HG03565 (cell line): ENCODE measurements around the gene HTR3E.
"Not testable (repeated sequence)": the region's sequence is repeated elsewhere in the genome, so short reads cannot be mapped to it uniquely, and the experiment has no call there.

ENCODE experiments used
- ATAC-seq: cut with Tn5 transposase; IDR thresholded peaks from one replicate; pipeline ENCODE4 v1.9.1; 2021; ENCODE audit warnings: mild to moderate bottlenecking, moderate library complexity; ENCODE audit not compliant: unreplicated experiment

Gene HTR3E

DNA sequence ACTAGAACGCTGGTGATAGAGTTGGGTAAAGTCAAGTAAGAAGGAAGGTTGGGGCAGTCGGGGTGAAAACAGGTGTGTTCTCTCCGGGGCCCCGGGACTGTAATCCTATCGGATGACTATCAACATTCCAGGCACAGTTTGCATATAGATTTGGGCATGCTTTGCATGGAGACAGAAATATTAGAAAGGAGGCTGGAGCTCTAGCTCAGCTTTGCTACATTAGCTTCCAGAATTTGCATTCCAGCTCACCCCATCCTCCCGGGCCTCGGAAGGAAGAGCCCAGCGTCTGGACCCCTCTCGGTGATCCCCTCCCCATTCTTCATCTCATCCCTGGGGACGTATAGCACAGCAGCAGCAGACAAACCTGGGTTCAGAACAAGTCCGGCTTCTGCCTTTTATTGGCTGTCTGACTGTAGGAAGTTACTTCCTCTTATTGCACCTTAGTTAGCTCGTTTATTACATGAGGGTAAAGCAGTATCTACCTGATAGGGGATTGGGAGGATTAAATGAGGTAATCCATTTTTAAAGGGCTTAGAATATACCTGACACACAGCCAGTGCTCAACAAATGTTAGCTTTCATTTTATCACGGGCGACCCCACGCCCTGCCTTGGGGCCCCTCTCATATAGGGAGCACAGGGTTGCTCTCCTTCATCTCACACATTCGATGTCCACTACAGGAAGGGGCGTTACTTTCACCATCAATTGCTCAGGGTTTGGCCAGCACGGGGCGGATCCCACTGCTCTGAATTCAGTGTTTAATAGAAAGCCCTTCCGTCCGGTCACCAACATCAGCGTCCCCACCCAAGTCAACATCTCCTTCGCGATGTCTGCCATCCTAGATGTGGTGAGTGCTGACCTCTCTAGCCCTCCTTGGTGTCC is 3.2 kb downstream of the HTR3E start:
- ATAC-seq, result no peak

DNA sequence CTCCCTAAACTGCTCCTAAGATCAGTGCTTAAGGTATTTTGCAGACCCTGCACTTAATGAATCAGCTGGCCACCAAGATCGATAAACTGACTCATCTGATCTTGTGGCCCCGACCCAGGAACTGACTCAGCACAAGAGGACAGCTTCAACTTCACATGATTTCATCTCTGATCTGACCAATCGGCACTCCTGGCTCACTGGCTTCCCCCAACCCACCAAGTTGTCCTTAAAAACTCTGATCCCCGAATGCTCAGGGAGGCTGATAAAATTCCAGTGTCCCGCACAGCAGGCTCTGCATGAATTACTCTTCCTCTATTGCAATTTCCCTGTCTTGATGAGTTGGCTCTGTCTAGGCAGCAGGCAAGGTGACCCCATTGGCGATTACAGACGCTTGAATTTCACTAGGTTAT is 13.5 kb downstream of the HTR3E start:
- ATAC-seq, result no peak

- ATAC-seq, result no peak
Measured at GRCh38 chr3:184116017-184116416, 19.2 kb downstream of the HTR3E start.

DNA sequence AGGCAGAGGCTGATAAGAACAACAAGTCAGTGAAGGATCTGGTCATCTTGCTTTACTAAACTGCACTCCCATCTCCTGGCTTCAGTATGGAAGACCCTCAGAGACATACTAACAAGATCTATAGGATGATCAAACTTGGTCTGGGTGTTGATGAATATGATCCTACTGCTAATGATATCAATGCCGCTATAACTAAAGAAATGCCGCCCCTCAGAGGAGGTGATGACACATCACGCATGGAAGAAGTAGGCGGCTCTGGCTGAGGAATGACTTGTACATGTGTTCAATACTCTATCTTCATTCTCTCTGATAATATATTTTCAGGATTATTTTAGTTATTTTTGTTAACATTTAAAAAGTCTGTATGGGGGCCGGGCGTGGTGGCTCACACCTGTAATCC is 20.8 kb downstream of the HTR3E start:
- ATAC-seq, result no peak

DNA sequence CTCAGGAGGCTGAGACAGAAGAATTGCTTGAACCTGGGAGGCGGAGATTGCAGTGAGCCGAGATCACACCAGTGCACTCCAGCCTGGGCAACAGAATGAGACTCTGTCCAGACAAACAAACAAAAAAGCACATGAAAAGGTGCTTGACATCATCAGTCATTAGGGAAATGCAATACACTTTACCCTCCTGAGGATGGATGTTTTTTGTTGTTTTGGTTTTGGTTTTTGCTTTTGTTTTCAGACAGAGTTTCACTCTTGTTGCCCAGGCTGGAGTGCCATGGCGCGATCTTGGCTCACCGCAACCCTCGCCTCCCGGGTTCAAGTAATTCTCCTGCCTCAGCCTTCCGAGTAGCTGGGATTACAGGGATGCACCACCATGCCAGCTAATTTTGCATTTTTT is 24.2 kb downstream of the HTR3E start:
- not testable (repeated sequence) for ATAC-seq

DNA sequence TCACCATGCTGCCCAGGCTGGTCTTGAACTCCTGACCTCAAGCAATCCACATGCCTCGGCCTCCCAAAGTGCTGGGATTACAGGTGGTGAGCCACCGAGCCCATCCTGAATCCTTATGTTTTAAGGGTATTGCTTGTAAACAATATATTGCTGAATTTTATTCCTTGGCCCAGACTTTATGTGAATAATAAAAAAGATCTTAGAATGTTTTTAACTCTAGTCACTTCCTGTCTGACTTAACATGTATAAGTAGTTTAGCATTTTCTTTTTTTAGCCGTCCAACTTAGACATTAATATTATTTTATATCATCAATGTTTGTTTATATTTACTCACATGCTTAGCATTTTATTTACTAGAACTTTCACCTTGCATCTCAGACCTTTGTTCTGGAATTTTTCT is 29.1 kb downstream of the HTR3E start:
- ATAC-seq, result no peak

DNA sequence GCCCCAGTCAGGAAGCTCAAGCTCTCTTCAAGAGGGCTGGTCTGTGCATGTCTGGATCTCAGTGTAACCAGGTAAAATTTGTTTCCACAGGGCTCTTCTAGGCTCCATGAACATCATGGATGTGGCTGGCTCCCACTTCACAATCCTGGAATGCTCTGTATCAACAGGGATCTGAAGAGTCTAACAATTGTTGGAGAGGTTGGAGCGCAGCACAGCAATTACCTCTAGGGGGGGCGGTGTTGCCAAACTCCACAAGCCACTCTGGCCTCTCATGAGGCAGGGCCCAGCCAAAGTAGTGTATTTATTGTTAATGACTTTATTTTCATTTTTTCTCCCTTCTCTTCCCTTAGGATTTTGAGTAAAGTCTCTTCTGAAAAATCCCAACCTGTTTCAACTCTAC is 32.1 kb downstream of the HTR3E start:
- no peak for ATAC-seq

DNA sequence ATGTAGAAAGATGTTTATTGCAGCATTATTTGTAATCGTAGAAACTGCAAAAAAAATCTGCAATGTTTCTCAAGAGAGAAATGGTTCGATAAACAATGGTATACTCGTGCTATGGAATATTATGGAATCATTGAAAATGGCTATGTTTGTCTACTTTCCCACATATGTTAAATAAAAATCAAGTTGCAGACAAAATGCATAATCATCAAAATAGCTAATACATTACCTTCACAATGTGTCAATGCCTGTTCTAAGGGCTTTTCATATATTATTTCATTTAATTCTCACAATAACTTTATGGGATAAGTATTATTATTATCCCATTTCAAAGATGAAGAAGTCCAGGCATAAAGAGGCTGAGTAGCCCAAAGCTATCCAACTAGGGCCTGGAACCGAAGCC is 36.1 kb downstream of the HTR3E start:
- no peak for ATAC-seq

DNA sequence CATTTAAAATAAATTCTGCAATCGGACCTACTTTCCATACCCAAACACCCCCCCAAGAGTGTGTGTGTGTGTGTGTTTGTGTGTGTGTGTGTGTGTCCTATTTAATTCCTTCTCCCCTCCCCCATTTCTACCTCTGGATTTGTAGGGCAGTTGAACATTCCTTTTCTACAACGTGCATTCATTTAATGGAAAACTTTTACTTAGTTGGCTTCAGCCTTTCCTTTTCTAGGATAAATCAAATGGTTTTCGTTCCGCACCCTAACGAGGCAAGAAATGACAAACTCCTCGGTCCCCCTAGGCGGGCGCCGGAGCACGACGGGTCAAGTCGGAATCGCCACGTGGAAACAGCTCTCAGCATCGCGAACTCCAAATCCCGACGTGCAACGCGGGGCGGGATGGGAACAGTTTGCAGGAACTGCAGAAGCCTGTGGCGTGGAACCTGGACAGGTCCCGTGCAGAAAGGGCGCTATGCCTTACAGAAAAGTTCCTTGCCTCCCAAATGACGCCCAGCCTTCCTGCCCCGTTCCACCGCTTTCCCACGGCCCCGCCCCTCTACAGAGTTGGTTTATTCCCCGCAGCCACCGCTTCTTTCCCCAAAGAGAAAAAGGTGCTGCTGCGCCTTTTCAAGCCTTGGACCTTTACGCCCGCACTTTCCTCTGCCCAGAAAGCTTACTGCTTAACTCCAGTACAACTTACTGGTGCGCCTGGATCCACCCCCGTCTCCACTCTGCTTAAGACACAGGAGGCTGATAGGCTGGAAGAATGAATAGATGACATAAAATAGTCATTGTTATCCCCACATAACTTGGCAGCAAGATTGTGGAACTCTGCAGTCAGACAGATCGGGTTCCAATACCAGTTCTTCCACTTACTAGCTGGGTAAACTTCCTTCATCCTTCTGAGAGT is 37.2 kb downstream of the HTR3E start:
- ATAC-seq, result no peak

- no peak for ATAC-seq
Measured at GRCh38 chr3:184134746-184135148, 37.9 kb downstream of the HTR3E start.

- ATAC-seq, result peak; percentile 85
Measured at GRCh38 chr3:184135149-184135910, 38.5 kb downstream of the HTR3E start, which contains the start of gene EIF2B5. EIF2B5 (plus strand) TSS chr3:184135358; CDS start chr3:184135386, 28 bp downstream.

DNA sequence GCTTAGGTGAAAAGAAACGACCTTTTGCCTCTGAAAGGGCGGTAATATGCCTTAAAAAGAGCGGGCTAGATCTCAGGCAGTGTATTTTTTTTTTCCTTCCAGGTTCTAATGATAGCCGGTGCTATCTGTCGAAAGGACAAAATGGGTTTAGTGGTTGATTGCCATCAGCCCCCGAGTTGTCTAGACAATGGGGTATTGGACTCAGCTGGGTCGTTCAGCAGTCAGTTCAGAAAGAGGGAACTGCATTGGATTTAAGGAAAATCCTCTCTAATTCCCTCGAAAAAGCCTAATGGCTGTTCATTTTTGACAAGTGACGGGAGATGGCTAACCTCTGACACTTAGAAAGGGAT is 39.0 kb downstream of the HTR3E start:
- no peak for ATAC-seq

- ATAC-seq, result no peak
Measured at GRCh38 chr3:184140436-184140835, 43.6 kb downstream of the HTR3E start.

DNA sequence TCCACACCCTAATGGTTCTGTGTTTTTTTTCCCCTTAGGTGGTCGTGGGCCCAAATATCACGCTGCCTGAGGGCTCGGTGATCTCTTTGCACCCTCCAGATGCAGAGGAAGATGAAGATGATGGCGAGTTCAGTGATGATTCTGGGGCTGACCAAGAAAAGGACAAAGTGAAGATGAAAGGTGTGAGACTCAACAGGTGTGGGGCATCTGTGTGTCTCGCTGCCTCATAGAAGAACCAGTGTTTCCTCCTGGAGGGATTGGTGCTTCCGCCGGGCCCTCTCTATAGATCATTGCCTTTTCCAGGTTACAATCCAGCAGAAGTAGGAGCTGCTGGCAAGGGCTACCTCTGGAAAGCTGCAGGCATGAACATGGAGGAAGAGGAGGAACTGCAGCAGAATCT is 45.3 kb downstream of the HTR3E start:
- no peak for ATAC-seq

GRCh38 chr3:184143327-184143726 is 46.5 kb downstream of the HTR3E start:
- ATAC-seq, result no peak

DNA sequence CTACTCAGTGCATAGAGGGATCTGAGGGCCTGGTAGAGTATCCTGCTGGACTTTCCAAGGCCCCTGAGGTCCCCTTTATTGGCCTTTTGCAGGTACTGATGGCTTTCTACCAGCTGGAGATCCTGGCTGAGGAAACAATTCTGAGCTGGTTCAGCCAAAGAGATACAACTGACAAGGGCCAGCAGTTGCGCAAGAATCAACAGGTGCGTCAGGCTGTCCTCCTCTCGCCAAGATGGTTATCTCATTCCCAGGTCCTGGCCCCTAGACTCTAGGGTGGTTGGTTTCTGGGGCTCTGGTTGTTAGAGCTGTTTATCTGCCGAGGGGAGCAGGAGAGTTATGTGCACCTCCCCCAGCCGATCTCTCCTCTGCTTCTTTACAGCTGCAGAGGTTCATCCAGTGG is 47.6 kb downstream of the HTR3E start:
- no peak for ATAC-seq

DNA sequence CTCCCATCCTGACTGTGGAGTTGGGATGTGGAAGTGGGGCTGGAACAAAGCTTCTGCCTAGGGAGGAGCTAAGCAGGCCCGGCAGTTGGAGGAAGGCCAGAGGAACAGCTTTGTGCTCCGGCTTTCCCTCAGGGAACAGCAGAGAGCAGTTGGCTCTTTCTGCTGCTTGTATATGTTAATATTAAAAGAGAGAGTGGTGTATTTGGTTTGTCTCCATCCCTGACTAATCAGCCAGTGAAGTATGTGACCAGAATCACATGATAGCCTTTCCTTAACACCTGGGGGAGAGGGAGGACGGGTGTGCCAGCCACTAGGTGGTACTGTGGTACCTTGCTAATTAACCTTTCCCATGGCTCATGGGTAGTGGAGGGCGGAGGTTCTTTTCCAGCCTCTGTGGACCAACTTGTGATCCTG is 48.3 kb downstream of the HTR3E start:
- ATAC-seq, result no peak

DNA sequence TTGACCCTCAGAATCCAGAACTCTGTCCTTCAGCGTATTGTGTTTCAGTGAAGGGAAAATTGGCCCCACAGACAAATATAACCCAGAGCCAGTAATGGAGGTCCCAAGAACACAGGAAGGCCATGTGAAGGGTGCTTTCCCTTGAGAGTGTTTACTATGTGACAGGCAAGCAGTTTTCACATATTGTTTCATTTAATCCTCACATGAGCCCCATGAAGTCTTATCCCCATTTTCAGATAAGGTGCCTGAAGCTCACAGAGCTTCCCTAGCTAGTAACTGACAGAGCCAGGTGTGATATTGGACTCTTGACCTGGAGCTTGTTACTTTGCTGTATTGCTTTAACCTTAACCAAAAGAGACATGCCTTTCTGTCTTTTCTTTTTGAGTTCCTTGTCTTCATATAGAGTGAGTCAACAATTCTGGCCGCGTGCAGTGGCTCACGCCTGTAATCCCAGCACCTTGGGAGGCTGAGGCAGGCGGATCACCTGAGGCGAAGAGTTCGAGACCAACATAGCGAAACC is 48.9 kb downstream of the HTR3E start:
- no peak for ATAC-seq

DNA sequence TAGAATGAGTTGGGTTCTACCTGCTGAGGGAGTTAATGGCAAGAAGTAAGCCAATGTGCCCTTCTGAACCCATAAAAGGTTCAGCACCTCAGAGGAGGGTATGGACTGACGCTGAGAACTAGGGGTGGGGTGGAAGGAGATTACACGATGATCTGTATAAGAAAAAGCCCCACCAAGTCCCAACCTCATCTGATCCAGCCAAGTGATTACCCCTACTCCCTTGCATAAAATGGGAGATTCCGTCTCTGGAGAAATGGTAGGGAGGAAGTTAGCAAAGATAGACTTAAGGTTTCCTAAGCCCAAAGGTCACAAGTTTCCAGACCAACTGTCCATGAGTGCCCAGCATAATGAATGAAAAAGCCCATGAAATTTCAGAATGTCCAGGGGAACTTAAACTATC is 51.2 kb downstream of the HTR3E start:
- no peak for ATAC-seq

- no peak for ATAC-seq
Measured at GRCh38 chr3:184149123-184149522, 52.3 kb downstream of the HTR3E start.

DNA sequence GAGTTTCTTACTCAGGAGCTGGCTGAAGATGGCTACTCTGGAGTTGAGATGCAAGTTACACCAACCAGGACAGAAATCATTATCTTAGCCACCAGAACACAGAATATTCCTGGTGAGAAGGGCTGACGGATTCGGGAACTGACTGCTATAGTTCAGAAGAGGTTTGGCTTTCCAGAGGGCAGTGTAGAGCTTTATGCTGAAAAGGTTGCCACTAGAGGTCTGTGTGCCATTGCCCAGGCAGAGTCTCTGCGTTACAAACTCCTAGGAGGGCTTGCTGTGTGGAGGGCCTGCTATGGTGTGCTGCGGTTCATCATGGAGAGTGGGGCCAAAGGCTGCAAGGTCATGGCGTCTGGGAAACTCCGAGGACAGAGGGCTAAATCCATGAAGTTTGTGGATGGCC is 52.9 kb downstream of the HTR3E start:
- not testable (repeated sequence) for ATAC-seq
